M059J (cell line): ENCODE data around the gene CROT. TPM values are rescaled to one million over a fixed set of nuclear protein-coding genes. Genes with fewer than 3 reads are reported as not detected.

Experiments used
- DNase-seq: peaks from one replicate; pipeline ENCODE4 v3.0.0-alpha.2; 2012; ENCODE audit warnings: low read depth
- total RNA-seq: library from RNA; depleted of rRNA; stranded (reverse); fragments of >200 nt; shearing (Covaris generic); gene quantifications from 2 replicates; pipeline ENCODE4 v1.2.3, GENCODE V29; 2014; rRNA removed

Gene CROT
- total RNA-seq, 1 experiment from 2014 or later = 27.0 TPM

GRCh38 chr7:87414794-87415188 lies 69.3 kb downstream of the CROT start:
- DNase-seq = no peak

- DNase-seq = peak; percentile 64
Observed at GRCh38 chr7:87416682-87417587, 71.5 kb downstream of the CROT start.

GRCh38 chr7:87420173-87420572 lies 74.7 kb downstream of the CROT start:
- no peak for DNase-seq

- DNase-seq = no peak
Observed at GRCh38 chr7:87424075-87424474, 78.6 kb downstream of the CROT start.

GRCh38 chr7:87426160-87426559 lies 80.7 kb downstream of the CROT start:
- no peak for DNase-seq

- DNase-seq = no peak
Observed at GRCh38 chr7:87427288-87427687, 81.8 kb downstream of the CROT start.

- DNase-seq = no peak
Observed at GRCh38 chr7:87432536-87432935, 87.1 kb downstream of the CROT start.

GRCh38 chr7:87435546-87435945 lies 90.1 kb downstream of the CROT start:
- DNase-seq = peak; percentile 93

GRCh38 chr7:87445897-87446296 lies 100.4 kb downstream of the CROT start:
- no peak for DNase-seq

- peak; percentile 63 for DNase-seq
Observed at GRCh38 chr7:87447116-87447635, 101.7 kb downstream of the CROT start.

GRCh38 chr7:87448388-87448787 lies 102.9 kb downstream of the CROT start:
- DNase-seq = no peak

Other genes starting within 250 kb of the CROT start
- gene DMTF1, start 193.2 kb upstream of the CROT start, total RNA-seq = 36.7 and 42.1 TPM in 2 replicates
- 47.9 and 64.2 TPM in 2 replicates for gene TMEM243, start 125.9 kb upstream of the CROT start, total RNA-seq
- 3.8 and 4.6 TPM in 2 replicates for gene ABCB4, start 130.0 kb downstream of the CROT start, total RNA-seq